OCI-LY7 (cell line): ENCODE results near the gene HEG1. TPM values are rescaled to one million over a fixed set of nuclear protein-coding genes. Genes with fewer than 3 reads are reported as not detected.

Experiments used
- BruUV-seq: library from RNA; stranded (reverse); fragments of 400-500 nt; replicated peaks from 2 replicates; lab custom pipeline; 2021; lab: Mats Ljungman, UMichigan
- CTCF ChIA-PET: fragments of 300-600 bp; sonication (Branson Sonifier 250); formaldehyde crosslinking; loops from one replicate; lab custom pipeline; 2022; ENCODE audit warnings: antibody characterized with exemption; ENCODE audit not compliant: unreplicated experiment; lab: Charles Lee
- POLR2A ChIA-PET: fragments of 300-600 bp; sonication (Branson Sonifier 250); formaldehyde crosslinking; loops from one replicate; lab custom pipeline; 2022; ENCODE audit warnings: antibody characterized with exemption; lab: Charles Lee
- DNase-seq: peaks from one replicate; pipeline ENCODE4 v3.0.0-alpha.2; 2015; ENCODE audit warnings: low spot score
- H2AFZ ChIP-seq: fragments of 200-600 bp; sonication (generic), shearing (Covaris generic); 2 replicates; pipeline ENCODE4 v1.6.1; 2014; ENCODE audit warnings: mild to moderate bottlenecking, antibody characterized with exemption, low read length, moderate library complexity
- H3K27ac ChIP-seq: fragments of 200-600 bp; sonication (generic); 2 replicates; pipeline ENCODE4 v1.5.1; 2014; ENCODE audit warnings: mixed run types, low read depth, mild to moderate bottlenecking, moderate library complexity, low read length, inconsistent platforms; ENCODE audit not compliant: poor library complexity, severe bottlenecking
- H3K36me3 ChIP-seq: fragments of 200-600 bp; sonication (generic); 2 replicates; pipeline ENCODE4 v1.6.1; 2014; ENCODE audit warnings: mild to moderate bottlenecking, antibody characterized with exemption, low read length, moderate library complexity, mixed read lengths; ENCODE audit not compliant: insufficient read depth
- H3K4me1 ChIP-seq: fragments of 200-600 bp; sonication (generic); 2 replicates; pipeline ENCODE4 v1.5.1; 2014; ENCODE audit warnings: mild to moderate bottlenecking, low read length; ENCODE audit not compliant: insufficient read depth, poor library complexity, severe bottlenecking
- H3K4me2 ChIP-seq: fragments of 200-600 bp; sonication (generic); 2 replicates; pipeline ENCODE4 v1.6.1; 2014; ENCODE audit warnings: mild to moderate bottlenecking, low read length
- H3K4me3 ChIP-seq: fragments of 200-600 bp; sonication (generic); 2 replicates; pipeline ENCODE4 v1.5.1; 2014; ENCODE audit warnings: mild to moderate bottlenecking, low read depth, low read length; ENCODE audit not compliant: poor library complexity, severe bottlenecking
- H3K79me2 ChIP-seq: fragments of 200-600 bp; sonication (generic); 2 replicates; pipeline ENCODE4 v1.6.1; 2016; ENCODE audit warnings: low read depth, mild to moderate bottlenecking, low read length, moderate library complexity, mixed read lengths; ENCODE audit not compliant: insufficient read depth
- H3K9me2 ChIP-seq: fragments of 200-600 bp; sonication (generic); 2 replicates; pipeline ENCODE4 v1.6.1; 2016; ENCODE audit warnings: mild to moderate bottlenecking, low read length, mixed read lengths; ENCODE audit not compliant: insufficient read depth
- H3K9me3 ChIP-seq: fragments of 200-600 bp; sonication (generic); 2 replicates; pipeline ENCODE4 v1.6.1; 2014; ENCODE audit warnings: mild to moderate bottlenecking, mixed run types, low read length, mixed read lengths
- H4K20me1 ChIP-seq: fragments of 200-600 bp; sonication (generic); 2 replicates; pipeline ENCODE4 v1.6.1; 2014; ENCODE audit warnings: mild to moderate bottlenecking, antibody characterized with exemption, low read length, moderate library complexity, mixed read lengths; ENCODE audit not compliant: insufficient read depth
- CTCF ChIP-seq: fragments of 200-600 bp; sonication (generic); conservative IDR thresholded peaks from 2 replicates; pipeline ENCODE4 v1.5.1; 2014; ENCODE audit warnings: mild to moderate bottlenecking, antibody characterized with exemption, low read length, moderate library complexity, mixed read lengths
- EZH2phosphoT487 ChIP-seq: fragments of 200-600 bp; sonication (generic); IDR thresholded peaks from 2 replicates; pipeline ENCODE4 v1.6.1; 2018; ENCODE audit warnings: low read depth, borderline replicate concordance, mild to moderate bottlenecking, mixed run types, antibody characterized with exemption, low read length, moderate library complexity, mixed read lengths
- intact Hi-C: fragments of 100-400 bp; cut with micrococcal nuclease; formaldehyde crosslinking; loops from one replicate; pipeline ENCODE4 v1.10.0; 2022; ENCODE audit not compliant: unreplicated experiment
- total RNA-seq, 2 experiments: library from RNA; depleted of rRNA in 1 of 2; stranded (reverse); fragments of >200 nt in 1 of 2; shearing (Covaris generic) in 1 of 2; gene quantifications; 2 replicates each; pipeline ENCODE4 v1.2.3, GENCODE V29; 2014 to 2022

Gene HEG1
- total RNA-seq, 2 experiments from 2014 or later: 2.4 to 6.0 TPM

GRCh38 chr3:125057186-125057850, 1.5 kb upstream of the HEG1 start:
- intact Hi-C loops: loop anchor here (10.0 kb wide), 1 partner anchor 537 kb away; the partner anchor contains the start of gene OSBPL11
- H3K4me2 ChIP-seq: no peak overlapping the region

GRCh38 chr3:125055331-125055912, 375 bp downstream of the HEG1 start:
- H3K4me1 ChIP-seq: peaks cover 20% of the 10 kb centered on the region
- peak overlapping the region; percentile 84 for H3K4me2 ChIP-seq
- H3K36me3 ChIP-seq: no peaks in the 10 kb centered on the region
- ChIA-PET POLR2A (no interaction called here), CTCF (no interaction called here)
- BruUV-seq: no TSS peak
- DNase-seq: peak; percentile 36
- peak overlapping the region; percentile 76 for H2AFZ ChIP-seq
- no peaks in the 10 kb centered on the region for H3K9me3 ChIP-seq
- H4K20me1 ChIP-seq: no peaks in the 10 kb centered on the region; the same call in 1 of the 2 replicates
- H3K9me2 ChIP-seq: no peaks in the 10 kb centered on the region
- peak overlapping the region; percentile 80 for H3K4me3 ChIP-seq
- no peak overlapping the region for H3K27ac ChIP-seq
- H3K79me2 ChIP-seq: no peaks in the 10 kb centered on the region
- TF ChIP-seq CTCF (no peak), EZH2phosphoT487 (no peak)
- intact Hi-C loops: loop anchor here (10.0 kb wide), 1 partner anchor 539 kb away; the partner anchor contains the start of gene OSBPL11

More at GRCh38 chr3:125057186-125057850, 1.5 kb upstream of the HEG1 start:
- DNase-seq: no peak
- Histone ChIP-seq H3K36me3 (no peaks in the 10 kb centered on the region), H3K4me3 (no peak overlapping the region), H3K4me1 (peaks cover 14% of the 10 kb centered on the region), H3K27ac (no peak overlapping the region), H4K20me1 (no peaks in the 10 kb centered on the region; the same call in 1 of the 2 replicates), H2AFZ (no peak overlapping the region), H3K9me3 (no peaks in the 10 kb centered on the region), H3K9me2 (no peaks in the 10 kb centered on the region), H3K79me2 (no peaks in the 10 kb centered on the region)
- TF ChIP-seq EZH2phosphoT487 (no peak), CTCF (no peak)
- ChIA-PET POLR2A (interaction anchor here (0.6 kb wide), 1 partner anchor 200 kb away, joined by 5 read pairs; no protein-coding TSS in a partner anchor), CTCF (no interaction called here)
- no TSS peak for BruUV-seq
